ENCODE data around the gene SPOCK1.

Gene SPOCK1

DNA sequence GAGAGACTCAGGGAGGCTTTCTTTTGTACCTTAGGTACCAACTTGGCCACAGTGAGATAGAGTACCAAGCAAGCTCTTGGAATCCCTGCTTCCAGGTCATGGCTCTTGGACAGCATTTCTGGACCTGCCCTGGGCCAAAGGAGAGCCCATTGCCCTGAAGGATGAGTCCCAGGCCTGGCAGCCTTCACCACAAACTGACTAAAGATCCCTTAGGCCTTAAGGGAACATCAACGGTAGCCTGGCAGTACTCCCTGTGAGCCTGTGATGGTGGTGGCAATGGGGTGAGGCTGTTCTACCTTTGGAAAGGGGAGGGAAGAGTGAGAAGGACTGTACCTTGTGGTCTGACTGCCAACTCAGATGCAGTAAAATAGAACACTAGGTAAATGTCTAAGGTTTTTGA is 334.6 kb downstream of the SPOCK1 start:
- no peaks in the 10 kb centered on the region for H3K27me3 Mint-ChIP-seq (ENCODE audit: low read depth)
- TF ChIP-seq, protein P1, sequence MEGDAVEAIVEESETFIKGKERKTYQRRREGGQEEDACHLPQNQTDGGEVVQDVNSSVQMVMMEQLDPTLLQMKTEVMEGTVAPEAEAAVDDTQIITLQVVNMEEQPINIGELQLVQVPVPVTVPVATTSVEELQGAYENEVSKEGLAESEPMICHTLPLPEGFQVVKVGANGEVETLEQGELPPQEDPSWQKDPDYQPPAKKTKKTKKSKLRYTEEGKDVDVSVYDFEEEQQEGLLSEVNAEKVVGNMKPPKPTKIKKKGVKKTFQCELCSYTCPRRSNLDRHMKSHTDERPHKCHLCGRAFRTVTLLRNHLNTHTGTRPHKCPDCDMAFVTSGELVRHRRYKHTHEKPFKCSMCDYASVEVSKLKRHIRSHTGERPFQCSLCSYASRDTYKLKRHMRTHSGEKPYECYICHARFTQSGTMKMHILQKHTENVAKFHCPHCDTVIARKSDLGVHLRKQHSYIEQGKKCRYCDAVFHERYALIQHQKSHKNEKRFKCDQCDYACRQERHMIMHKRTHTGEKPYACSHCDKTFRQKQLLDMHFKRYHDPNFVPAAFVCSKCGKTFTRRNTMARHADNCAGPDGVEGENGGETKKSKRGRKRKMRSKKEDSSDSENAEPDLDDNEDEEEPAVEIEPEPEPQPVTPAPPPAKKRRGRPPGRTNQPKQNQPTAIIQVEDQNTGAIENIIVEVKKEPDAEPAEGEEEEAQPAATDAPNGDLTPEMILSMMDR (IDR thresholded peaks at IDR 0.05; ENCODE audit: unreplicated experiment in 3 of 3) = no peak
- H3K27ac Mint-ChIP-seq = no peak overlapping the region
- no peaks in the 10 kb centered on the region for H3K9me3 Mint-ChIP-seq
- no peaks in the 10 kb centered on the region for H3K4me1 Mint-ChIP-seq
- no peaks in the 10 kb centered on the region for H3K36me3 Mint-ChIP-seq (ENCODE audit: low read depth)
- no peak overlapping the region for H3K4me3 Mint-ChIP-seq

DNA sequence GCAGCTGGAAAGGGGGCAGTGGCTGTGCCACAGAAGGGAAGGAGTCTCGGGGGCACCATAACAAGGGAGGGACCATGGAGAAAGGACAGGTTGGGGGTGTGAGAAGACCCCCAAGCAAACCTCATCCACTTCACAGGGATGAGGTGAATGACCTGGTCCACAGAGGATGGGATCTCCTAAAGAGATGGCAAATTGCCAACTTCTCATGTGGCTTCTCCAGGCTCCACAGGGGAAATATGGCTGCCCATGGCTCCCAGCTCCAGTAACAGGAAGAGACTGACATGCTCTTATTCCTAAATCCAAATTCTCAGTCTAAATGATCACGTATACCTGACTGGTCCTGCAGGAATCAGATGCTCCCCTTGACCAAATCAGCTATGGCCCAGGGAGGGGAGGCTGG is 340.4 kb downstream of the SPOCK1 start:
- H3K4me3 Mint-ChIP-seq = no peak overlapping the region
- H3K27me3 Mint-ChIP-seq (ENCODE audit: low read depth) = peaks cover 5% of the 10 kb centered on the region
- no peaks in the 10 kb centered on the region for H3K36me3 Mint-ChIP-seq (ENCODE audit: low read depth)
- TF ChIP-seq, protein P1 (IDR thresholded peaks at IDR 0.05; ENCODE audit: unreplicated experiment in 3 of 3) = no peak
- peaks cover 2% of the 10 kb centered on the region for H3K9me3 Mint-ChIP-seq
- H3K4me1 Mint-ChIP-seq = peaks cover 24% of the 10 kb centered on the region
- no peak overlapping the region for H3K27ac Mint-ChIP-seq

DNA sequence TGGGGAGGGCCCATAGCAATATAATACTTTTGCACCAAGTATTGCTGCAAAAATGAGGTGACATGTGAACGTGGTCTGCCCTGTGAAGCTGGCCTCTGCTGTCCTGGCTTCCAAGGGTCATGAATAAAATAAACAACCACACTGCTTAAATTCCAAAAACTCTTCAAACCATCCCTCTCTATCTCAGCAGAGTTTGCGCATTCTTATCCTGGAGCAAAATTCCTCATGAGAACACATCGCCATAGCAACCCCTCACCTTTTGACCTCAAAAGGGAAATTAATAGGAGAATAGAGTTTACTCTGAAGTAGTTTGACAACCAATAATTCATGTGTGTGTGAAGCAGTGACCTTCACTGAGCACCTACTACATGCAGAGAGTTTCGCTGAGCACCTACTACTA is 342.9 kb downstream of the SPOCK1 start:
- H3K4me1 Mint-ChIP-seq = peaks cover 24% of the 10 kb centered on the region
- no peak overlapping the region for H3K27ac Mint-ChIP-seq

DNA sequence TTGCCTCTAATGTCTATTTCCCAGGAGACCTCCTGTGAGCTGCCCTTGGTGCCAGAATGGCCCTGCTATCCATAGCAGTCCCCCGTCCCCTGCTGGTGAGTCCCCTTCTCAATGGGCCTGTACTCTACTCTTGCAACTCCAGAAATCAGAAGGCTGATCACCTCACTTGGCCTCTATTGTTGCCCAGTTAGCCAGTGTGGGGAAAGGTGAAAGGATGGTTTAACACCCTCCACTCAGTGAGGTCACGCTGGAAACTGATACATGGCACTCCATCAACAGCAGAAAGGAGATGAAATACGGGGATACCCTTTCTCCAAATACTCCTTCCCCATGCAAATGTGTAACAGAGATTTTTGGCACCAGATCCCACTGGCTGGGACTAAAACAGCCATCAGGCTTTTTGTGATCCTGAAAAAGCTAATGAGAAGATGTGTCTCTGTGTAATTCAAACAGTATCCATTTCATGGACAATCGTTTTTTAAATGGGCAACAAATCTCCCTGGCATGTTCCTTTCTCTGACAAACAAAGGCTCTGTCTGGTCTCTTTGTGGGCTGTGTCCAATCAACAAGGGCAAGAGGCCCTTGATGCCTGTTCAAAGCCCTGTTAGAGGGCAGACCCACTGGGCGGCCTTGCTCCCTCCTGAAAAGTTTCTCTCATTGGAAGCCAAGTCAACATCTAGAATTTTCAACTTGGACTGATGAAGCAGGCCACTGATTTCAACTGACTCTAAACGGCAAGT is 343.7 kb downstream of the SPOCK1 start:
- Mint-ChIP-seq H3K36me3 (ENCODE audit: low read depth) (no peaks in the 10 kb centered on the region), H3K27me3 (ENCODE audit: low read depth) (peaks cover 8% of the 10 kb centered on the region), H3K27ac (no peak overlapping the region), H3K4me3 (no peak overlapping the region), H3K9me3 (peaks cover 2% of the 10 kb centered on the region), H3K4me1 (peaks cover 24% of the 10 kb centered on the region)
- TF ChIP-seq, protein P1 (IDR thresholded peaks at IDR 0.05; ENCODE audit: unreplicated experiment in 3 of 3) = no peak

More for the DNA sequence above, 342.9 kb downstream of the SPOCK1 start:
- Mint-ChIP-seq H3K36me3 (ENCODE audit: low read depth) (no peaks in the 10 kb centered on the region), H3K27me3 (ENCODE audit: low read depth) (peaks cover 8% of the 10 kb centered on the region), H3K4me3 (no peak overlapping the region), H3K9me3 (peaks cover 2% of the 10 kb centered on the region)
- TF ChIP-seq, protein P1 (IDR thresholded peaks at IDR 0.05; ENCODE audit: unreplicated experiment in 3 of 3) = no peak

DNA sequence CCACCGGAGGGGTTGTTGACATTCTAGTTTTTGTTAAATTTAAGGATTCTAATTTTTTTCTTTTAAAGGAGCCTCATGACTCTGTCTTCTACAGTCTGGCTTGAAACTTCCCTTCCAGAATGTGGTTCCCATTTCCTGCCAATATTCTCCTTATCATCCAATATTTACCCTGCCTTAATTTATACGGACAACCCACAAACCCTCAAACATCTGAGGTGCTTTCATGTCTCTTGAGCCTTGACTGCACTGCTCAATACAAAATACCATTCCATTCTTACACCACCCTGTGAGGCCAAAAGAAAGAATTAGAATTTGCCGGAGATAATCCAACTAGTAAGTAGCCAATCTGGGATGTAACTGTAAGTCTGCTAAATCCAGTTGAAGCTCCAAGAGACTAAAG is 346.5 kb downstream of the SPOCK1 start:
- H3K27me3 Mint-ChIP-seq (ENCODE audit: low read depth) = peaks cover 4% of the 10 kb centered on the region
- no peak overlapping the region for H3K4me3 Mint-ChIP-seq
- no peaks in the 10 kb centered on the region for H3K36me3 Mint-ChIP-seq (ENCODE audit: low read depth)
- peaks cover 2% of the 10 kb centered on the region for H3K9me3 Mint-ChIP-seq
- H3K4me1 Mint-ChIP-seq = peaks cover 31% of the 10 kb centered on the region
- TF ChIP-seq, protein P1 (IDR thresholded peaks at IDR 0.05; ENCODE audit: unreplicated experiment in 3 of 3) = no peak
- no peak overlapping the region for H3K27ac Mint-ChIP-seq

DNA sequence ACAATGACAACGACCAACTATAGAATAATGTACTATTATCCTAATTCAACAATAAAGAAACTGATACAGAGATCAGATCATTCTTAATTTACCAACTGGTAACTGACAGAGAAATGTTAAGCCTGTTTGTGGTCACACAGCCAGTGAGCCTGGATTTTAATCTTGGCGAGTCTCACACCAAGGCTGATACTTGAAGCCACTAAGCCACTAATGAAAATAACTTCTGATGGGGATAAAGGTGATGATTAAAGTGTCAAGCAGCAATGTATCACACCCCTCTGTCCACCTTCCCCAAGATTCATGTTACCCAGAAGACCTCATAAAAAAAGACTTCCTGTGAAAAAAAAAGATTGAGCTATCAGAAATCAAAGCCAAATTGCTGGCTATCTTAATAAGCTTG is 350.5 kb downstream of the SPOCK1 start:
- TF ChIP-seq, protein P1 (IDR thresholded peaks at IDR 0.05; ENCODE audit: unreplicated experiment in 3 of 3) = no peak
- H3K4me3 Mint-ChIP-seq = no peak overlapping the region
- no peak overlapping the region for H3K27ac Mint-ChIP-seq
- H3K4me1 Mint-ChIP-seq = peaks cover 33% of the 10 kb centered on the region
- H3K9me3 Mint-ChIP-seq = no peaks in the 10 kb centered on the region
- no peaks in the 10 kb centered on the region for H3K36me3 Mint-ChIP-seq (ENCODE audit: low read depth)
- peaks cover 2% of the 10 kb centered on the region for H3K27me3 Mint-ChIP-seq (ENCODE audit: low read depth)
